SK-N-SH (cell line): ENCODE data around the gene SLC15A1.

ENCODE experiments used
- POLR2AphosphoS5 ChIP-seq: IDR thresholded peaks from 2 replicates; pipeline ENCODE4 v1.6.1; 2012; ENCODE audit warnings: low read depth, low read length
- RCOR1 ChIP-seq: fragments of 150-350 bp; IDR thresholded peaks from 2 replicates; pipeline ENCODE4 v1.6.1; 2017; ENCODE audit warnings: antibody characterized with exemption, low read length
- SMC3 ChIP-seq: IDR thresholded peaks from 2 replicates; pipeline ENCODE4 v1.6.1; 2012; ENCODE audit warnings: low read depth, low read length, improper control_type of control experiment
- TCF12 ChIP-seq: IDR thresholded peaks from 2 replicates; pipeline ENCODE4 v1.4.0; 2012
- TF ChIP-seq, protein P1 (sequence below): fragments of 200-600 bp; sonication (generic); IDR thresholded peaks from 2 replicates; pipeline ENCODE4 v1.6.1; 2017; ENCODE audit warnings: antibody characterized with exemption, mild to moderate bottlenecking, moderate library complexity

DNA sequence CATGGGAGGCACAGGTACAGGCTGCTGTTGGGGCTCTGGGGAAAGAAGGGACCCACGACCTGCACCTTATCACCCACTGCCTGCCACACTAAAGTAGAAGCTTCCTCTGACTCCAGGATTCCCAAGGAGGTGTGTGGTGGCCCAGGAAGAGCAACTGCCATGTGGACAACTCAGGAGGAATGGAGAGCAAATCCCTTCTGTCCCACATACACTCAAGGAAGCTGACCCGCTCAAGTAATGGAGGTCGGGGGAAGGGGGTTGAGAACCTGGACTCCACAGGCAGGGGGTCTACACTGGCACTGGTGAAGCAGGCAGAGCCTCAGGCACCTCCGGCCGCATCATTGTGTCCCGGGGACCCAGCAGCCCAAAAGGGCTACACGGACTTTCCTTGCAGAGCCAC lies 29.4 kb upstream of the SLC15A1 start:
- TF ChIP-seq SMC3 (no peak), TCF12 (no peak), RCOR1 (no peak), POLR2AphosphoS5 (no peak)
- TF ChIP-seq, protein P1, sequence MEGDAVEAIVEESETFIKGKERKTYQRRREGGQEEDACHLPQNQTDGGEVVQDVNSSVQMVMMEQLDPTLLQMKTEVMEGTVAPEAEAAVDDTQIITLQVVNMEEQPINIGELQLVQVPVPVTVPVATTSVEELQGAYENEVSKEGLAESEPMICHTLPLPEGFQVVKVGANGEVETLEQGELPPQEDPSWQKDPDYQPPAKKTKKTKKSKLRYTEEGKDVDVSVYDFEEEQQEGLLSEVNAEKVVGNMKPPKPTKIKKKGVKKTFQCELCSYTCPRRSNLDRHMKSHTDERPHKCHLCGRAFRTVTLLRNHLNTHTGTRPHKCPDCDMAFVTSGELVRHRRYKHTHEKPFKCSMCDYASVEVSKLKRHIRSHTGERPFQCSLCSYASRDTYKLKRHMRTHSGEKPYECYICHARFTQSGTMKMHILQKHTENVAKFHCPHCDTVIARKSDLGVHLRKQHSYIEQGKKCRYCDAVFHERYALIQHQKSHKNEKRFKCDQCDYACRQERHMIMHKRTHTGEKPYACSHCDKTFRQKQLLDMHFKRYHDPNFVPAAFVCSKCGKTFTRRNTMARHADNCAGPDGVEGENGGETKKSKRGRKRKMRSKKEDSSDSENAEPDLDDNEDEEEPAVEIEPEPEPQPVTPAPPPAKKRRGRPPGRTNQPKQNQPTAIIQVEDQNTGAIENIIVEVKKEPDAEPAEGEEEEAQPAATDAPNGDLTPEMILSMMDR: no peak
